HG03457 (cell line): Measurements from ENCODE around the gene ATP9A.
"Not testable (repeated sequence)": the region's sequence is repeated elsewhere in the genome, so short reads cannot be mapped to it uniquely, and the experiment has no call there.

Experiments used
- ATAC-seq: cut with Tn5 transposase; IDR thresholded peaks from one replicate; pipeline ENCODE4 v1.9.1; 2021; ENCODE audit warnings: moderate number of reproducible peaks; ENCODE audit not compliant: unreplicated experiment

The ATP9A gene

GRCh38 chr20:51752343-51752951 lies 15.7 kb downstream of the ATP9A start:
- ATAC-seq = no peak

- ATAC-seq = no peak
These were observed 17.3 kb downstream of the ATP9A start for GRCh38 chr20:51750770-51751388.

- no peak for ATAC-seq
These were observed 18.0 kb downstream of the ATP9A start for GRCh38 chr20:51750037-51750769.

- ATAC-seq = no peak
These were observed 18.5 kb downstream of the ATP9A start for GRCh38 chr20:51749674-51750036.

GRCh38 chr20:51747182-51747911 lies 20.8 kb downstream of the ATP9A start:
- no peak for ATAC-seq

GRCh38 chr20:51745804-51746203 lies 22.4 kb downstream of the ATP9A start:
- ATAC-seq = no peak

- no peak for ATAC-seq
These were observed 27.4 kb downstream of the ATP9A start for GRCh38 chr20:51740838-51741237.

- ATAC-seq = not testable (repeated sequence)
These were observed 27.9 kb downstream of the ATP9A start for GRCh38 chr20:51740308-51740707.

GRCh38 chr20:51739722-51740249 lies 28.4 kb downstream of the ATP9A start:
- no peak for ATAC-seq

- no peak for ATAC-seq
These were observed 29.2 kb downstream of the ATP9A start for GRCh38 chr20:51738877-51739447.

- not testable (repeated sequence) for ATAC-seq
These were observed 29.9 kb downstream of the ATP9A start for GRCh38 chr20:51738261-51738660.

GRCh38 chr20:51736947-51737346 lies 31.2 kb downstream of the ATP9A start:
- ATAC-seq = no peak

- ATAC-seq = no peak
These were observed 32.2 kb downstream of the ATP9A start for GRCh38 chr20:51735728-51736600.

GRCh38 chr20:51734876-51735720 lies 33.1 kb downstream of the ATP9A start:
- no peak for ATAC-seq

- ATAC-seq = no peak
These were observed 35.1 kb downstream of the ATP9A start for GRCh38 chr20:51733070-51733469.

- ATAC-seq = no peak
These were observed 35.9 kb downstream of the ATP9A start for GRCh38 chr20:51732096-51732791.

- no peak for ATAC-seq
These were observed 36.5 kb downstream of the ATP9A start for GRCh38 chr20:51731731-51732095.

- ATAC-seq = no peak
These were observed 38.4 kb downstream of the ATP9A start for GRCh38 chr20:51729771-51730170.

GRCh38 chr20:51728737-51729136 lies 39.5 kb downstream of the ATP9A start:
- ATAC-seq = no peak
